Stimulated activated CD4-positive, alpha-beta T cell treated with anti-CD3 and anti-CD28 coated beads, Interleukin-4, amount 100 ng/mL, for 48 hours (primary cell): Measurements from ENCODE around the gene SAMHD1.
"Not testable (repeated sequence)": the region's sequence is repeated elsewhere in the genome, so short reads cannot be mapped to it uniquely, and the experiment has no call there.

ENCODE experiments used
- DNase-seq, 2 donors: peaks; one replicate each; pipeline ENCODE4 v3.0.0-alpha.2; 2020; ENCODE audit warnings: low read depth in 2 of 2

Gene SAMHD1

GRCh38 chr20:36854348-36855240 lies 96.9 kb downstream of the SAMHD1 start:
- no peak for DNase-seq

GRCh38 chr20:36852187-36852586 lies 99.3 kb downstream of the SAMHD1 start:
- no peak for DNase-seq

- no peak for DNase-seq
Observed at GRCh38 chr20:36851490-36851889, 100.0 kb downstream of the SAMHD1 start.

GRCh38 chr20:36850759-36851158 lies 100.7 kb downstream of the SAMHD1 start:
- DNase-seq: no peak

GRCh38 chr20:36849333-36850065 lies 102.0 kb downstream of the SAMHD1 start:
- DNase-seq: no peak

GRCh38 chr20:36848677-36849076 lies 102.8 kb downstream of the SAMHD1 start:
- no peak for DNase-seq

GRCh38 chr20:36848078-36848660 lies 103.3 kb downstream of the SAMHD1 start:
- DNase-seq: no peak

- DNase-seq: no peak
Observed at GRCh38 chr20:36847710-36848040, 103.8 kb downstream of the SAMHD1 start.

- DNase-seq: no peak
Observed at GRCh38 chr20:36847009-36847709, 104.3 kb downstream of the SAMHD1 start.

GRCh38 chr20:36845288-36845971 lies 106.1 kb downstream of the SAMHD1 start:
- no peak for DNase-seq

GRCh38 chr20:36841030-36841429 lies 110.5 kb downstream of the SAMHD1 start:
- DNase-seq: not testable (repeated sequence)
